Stimulated activated CD4-positive, alpha-beta T cell treated with anti-CD3 and anti-CD28 coated beads, Interleukin-15, amount 100 ng/mL, for 1 hour (primary cell): ENCODE results near the gene APLN.

ENCODE experiments used
- DNase-seq, 2 donors: peaks; one replicate each; pipeline ENCODE4 v3.0.0-alpha.2; 2020; ENCODE audit warnings: low read depth in 1 of 2, low spot score in 1 of 2

APLN gene

GRCh38 chrX:129599499-129599898 is 55.3 kb downstream of the APLN start:
- no peak for DNase-seq

GRCh38 chrX:129597905-129598304 is 56.9 kb downstream of the APLN start:
- no peak for DNase-seq

- DNase-seq: no peak
Observed at GRCh38 chrX:129596077-129596476, 58.7 kb downstream of the APLN start.
